HUES6 (cell line): ENCODE measurements around the gene GLIPR2.
"Not testable (repeated sequence)": the region's sequence is repeated elsewhere in the genome, so short reads cannot be mapped to it uniquely, and the experiment has no call there.

Experiments used
- H3K27ac ChIP-seq: 2 replicates; pipeline ENCODE4 v1.7.0; 2013; ENCODE audit warnings: low read depth, mild to moderate bottlenecking, low read length, inconsistent platforms
- H3K27me3 ChIP-seq: 2 replicates; pipeline ENCODE4 v1.6.1; 2013; ENCODE audit warnings: low read length; ENCODE audit not compliant: control insufficient read depth, insufficient read depth
- H3K36me3 ChIP-seq: 2 replicates; pipeline ENCODE4 v1.6.1; 2013; ENCODE audit warnings: low read length; ENCODE audit not compliant: control insufficient read depth, insufficient read depth
- H3K4me1 ChIP-seq: 2 replicates; pipeline ENCODE4 v1.6.1; 2013; ENCODE audit warnings: low read length; ENCODE audit not compliant: control insufficient read depth, insufficient read depth
- H3K4me3 ChIP-seq: 2 replicates; pipeline ENCODE4 v1.5.1; 2013; ENCODE audit warnings: low read depth, low read length
- H3K9ac ChIP-seq: one replicate; pipeline ENCODE4 v1.6.1; 2013; ENCODE audit warnings: mild to moderate bottlenecking, low read length
- H3K9me3 ChIP-seq: 2 replicates; pipeline ENCODE4 v1.6.1; 2013; ENCODE audit warnings: low read depth, low read length; ENCODE audit not compliant: control insufficient read depth, insufficient read depth

The GLIPR2 gene

GRCh38 chr9:36177571-36177970, 41.0 kb downstream of the GLIPR2 start:
- H3K4me3 ChIP-seq = no peak overlapping the region
- peaks cover 7% of the 10 kb centered on the region for H3K9me3 ChIP-seq
- no peak overlapping the region for H3K9ac ChIP-seq
- no peaks in the 10 kb centered on the region for H3K27me3 ChIP-seq
- H3K36me3 ChIP-seq = no peaks in the 10 kb centered on the region
- H3K27ac ChIP-seq = no peak overlapping the region
- H3K4me1 ChIP-seq = no peaks in the 10 kb centered on the region

- not testable (repeated sequence) for H3K27ac ChIP-seq, H3K36me3 ChIP-seq, H3K27me3 ChIP-seq, H3K9ac ChIP-seq, H3K4me1 ChIP-seq, H3K4me3 ChIP-seq, H3K9me3 ChIP-seq
Observed at GRCh38 chr9:36180243-36180642, 43.7 kb downstream of the GLIPR2 start.

DNA sequence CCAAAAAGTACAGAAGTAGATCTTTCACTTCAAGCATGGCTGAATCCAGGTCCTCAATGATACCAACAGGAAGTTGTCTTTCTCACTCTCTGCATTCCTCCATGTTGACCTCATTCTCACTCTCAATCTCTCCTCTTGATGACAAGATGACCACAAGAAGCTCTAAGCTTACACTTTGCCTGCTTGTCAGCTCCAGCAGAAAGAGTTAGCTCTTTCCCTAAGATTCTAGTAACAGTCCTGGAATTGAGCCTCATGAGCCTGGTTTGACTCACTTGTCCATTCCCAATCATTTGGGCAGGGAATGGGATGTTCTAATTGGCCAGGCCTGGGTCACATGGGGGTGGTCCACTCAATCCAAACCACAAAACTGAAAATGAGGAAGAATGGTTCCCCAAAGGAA, 50.9 kb downstream of the GLIPR2 start:
- H3K27ac ChIP-seq = no peak overlapping the region

GRCh38 chr9:36188212-36188611, 51.7 kb downstream of the GLIPR2 start:
- Histone ChIP-seq H3K36me3 (no peaks in the 10 kb centered on the region), H3K27ac (no peak overlapping the region), H3K4me1 (peaks cover 17% of the 10 kb centered on the region), H3K9me3 (no peaks in the 10 kb centered on the region), H3K27me3 (no peaks in the 10 kb centered on the region), H3K9ac (no peak overlapping the region), H3K4me3 (no peak overlapping the region)

More for the DNA sequence above, 50.9 kb downstream of the GLIPR2 start:
- H3K36me3 ChIP-seq = no peaks in the 10 kb centered on the region
- H3K4me3 ChIP-seq = no peak overlapping the region
- H3K9me3 ChIP-seq = no peaks in the 10 kb centered on the region
- no peak overlapping the region for H3K9ac ChIP-seq
- peaks cover 11% of the 10 kb centered on the region for H3K4me1 ChIP-seq
- H3K27me3 ChIP-seq = no peaks in the 10 kb centered on the region

- peak overlapping the region; percentile 24 for H3K9ac ChIP-seq
- H3K4me3 ChIP-seq = peak overlapping the region; percentile 75
- no peaks in the 10 kb centered on the region for H3K9me3 ChIP-seq
- peak overlapping the region; percentile 7; the same call in 1 of the 2 replicates for H3K27ac ChIP-seq
- H3K36me3 ChIP-seq = peaks cover 13% of the 10 kb centered on the region
- H3K4me1 ChIP-seq = peaks cover 17% of the 10 kb centered on the region
- H3K27me3 ChIP-seq = no peaks in the 10 kb centered on the region
Observed at GRCh38 chr9:36189976-36190375, 53.4 kb downstream of the GLIPR2 start.

GRCh38 chr9:36190388-36191289, 54.1 kb downstream of the GLIPR2 start, which contains the start of gene CLTA:
Gene CLTA, plus strand, starts transcription at chr9:36190921. Its CDS starts 136 bp downstream, at chr9:36191057.
- Histone ChIP-seq H3K4me3 (peak within 1 kb of the TSS; percentile 75), H3K9me3 (no peaks in the 10 kb centered on the region), H3K9ac (peak within 1 kb of the TSS; percentile 85), H3K27ac (peak within 1 kb of the TSS; percentile 82), H3K36me3 (peaks cover 18% of the 10 kb centered on the region), H3K27me3 (no peaks in the 10 kb centered on the region), H3K4me1 (peaks cover 17% of the 10 kb centered on the region)

DNA sequence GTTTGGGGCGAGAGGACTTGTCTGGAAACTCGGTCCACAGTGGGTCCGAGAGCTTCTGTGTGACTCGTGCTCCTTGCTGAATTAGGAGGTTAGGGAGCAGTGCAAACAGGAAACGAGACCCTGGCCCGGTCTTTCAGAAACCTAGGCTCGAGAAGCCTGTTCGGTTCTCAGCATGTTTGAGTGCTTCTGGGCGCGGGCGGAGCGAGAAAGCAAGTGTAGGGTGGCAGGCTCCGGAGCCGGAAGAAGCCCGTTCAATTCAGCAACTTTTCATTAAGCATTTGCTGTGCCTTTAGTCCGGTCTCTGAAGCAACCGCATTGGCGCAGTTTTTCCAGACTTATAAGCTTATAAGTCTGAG, 54.7 kb downstream of the GLIPR2 start:
- no peaks in the 10 kb centered on the region for H3K27me3 ChIP-seq
- peaks cover 17% of the 10 kb centered on the region for H3K4me1 ChIP-seq
- H3K27ac ChIP-seq = peak overlapping the region; percentile 82
- H3K4me3 ChIP-seq = peak overlapping the region; percentile 75
- peak overlapping the region; percentile 85 for H3K9ac ChIP-seq
- no peaks in the 10 kb centered on the region for H3K9me3 ChIP-seq
- peaks cover 18% of the 10 kb centered on the region for H3K36me3 ChIP-seq

DNA sequence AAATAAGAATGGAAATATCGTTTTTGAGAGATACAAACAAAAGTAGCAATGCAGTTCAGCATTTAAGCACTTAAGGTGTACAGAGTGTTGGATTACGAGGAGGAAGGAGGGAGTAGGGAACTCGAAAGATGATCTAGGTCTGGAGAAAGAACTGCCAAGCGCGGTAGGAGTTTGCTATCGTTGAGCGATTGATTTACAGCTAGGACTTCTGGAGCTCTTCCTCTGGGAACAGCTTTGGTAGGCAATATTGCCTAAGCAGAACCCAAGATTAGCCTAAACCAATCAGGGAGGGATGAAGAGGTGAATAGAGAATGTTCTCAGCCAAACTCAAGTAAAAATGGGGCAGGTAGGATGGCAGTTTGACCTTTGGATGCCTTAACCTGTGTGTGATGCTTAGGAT, 55.2 kb downstream of the GLIPR2 start:
- Histone ChIP-seq H3K4me1 (peaks cover 17% of the 10 kb centered on the region), H3K27ac (peak overlapping the region; percentile 82; the same call in 1 of the 2 replicates), H3K36me3 (peaks cover 21% of the 10 kb centered on the region), H3K9ac (peak overlapping the region; percentile 85), H3K9me3 (no peaks in the 10 kb centered on the region), H3K27me3 (no peaks in the 10 kb centered on the region), H3K4me3 (peak overlapping the region; percentile 75)

DNA sequence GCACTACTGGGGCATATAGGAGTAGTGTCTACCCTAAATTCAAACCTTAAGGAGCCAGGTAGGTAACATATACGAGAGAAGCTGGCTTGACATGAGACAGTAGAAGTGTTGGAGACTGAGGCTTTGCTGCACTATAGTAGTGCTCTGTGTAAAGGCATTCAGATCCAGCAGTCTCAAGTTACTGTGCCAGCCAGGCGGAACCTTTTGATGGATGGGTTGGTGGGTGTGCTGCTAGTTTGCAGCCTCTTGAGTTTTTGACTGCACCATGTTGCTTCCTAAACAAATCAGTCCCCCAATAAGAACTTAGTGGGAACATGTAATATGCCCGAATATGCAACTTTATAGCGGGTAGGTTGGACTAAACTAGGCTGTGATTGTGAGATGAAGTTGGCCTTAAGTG, 55.7 kb downstream of the GLIPR2 start:
- Histone ChIP-seq H3K27ac (no peak overlapping the region), H3K36me3 (peaks cover 27% of the 10 kb centered on the region), H3K4me1 (peaks cover 17% of the 10 kb centered on the region), H3K27me3 (no peaks in the 10 kb centered on the region), H3K4me3 (peak overlapping the region; percentile 75), H3K9me3 (no peaks in the 10 kb centered on the region), H3K9ac (peak overlapping the region; percentile 85)

DNA sequence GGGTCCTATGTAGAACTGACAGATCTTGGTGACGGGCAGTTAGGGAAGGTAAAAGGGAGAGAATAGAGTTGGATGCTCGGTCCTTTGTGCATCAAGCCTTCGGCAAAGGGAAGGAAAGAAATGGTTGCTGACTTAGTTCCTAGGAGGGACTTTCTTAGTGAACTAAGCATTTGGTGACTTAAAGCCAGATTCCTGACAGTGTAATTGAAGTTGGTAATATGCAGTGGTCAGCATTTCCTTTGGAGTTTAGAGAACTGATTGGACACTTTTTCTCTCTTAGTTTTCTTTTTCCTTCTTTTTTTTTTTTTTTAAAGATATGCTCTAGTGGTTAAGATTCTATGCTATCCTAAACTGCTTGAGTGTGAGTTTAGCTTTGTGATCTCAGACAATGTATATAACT, 56.5 kb downstream of the GLIPR2 start:
- no peak overlapping the region for H3K27ac ChIP-seq
- H3K9ac ChIP-seq = no peak overlapping the region
- no peaks in the 10 kb centered on the region for H3K27me3 ChIP-seq
- peaks cover 17% of the 10 kb centered on the region for H3K4me1 ChIP-seq
- H3K4me3 ChIP-seq = peak overlapping the region; percentile 75
- peaks cover 35% of the 10 kb centered on the region for H3K36me3 ChIP-seq
- no peaks in the 10 kb centered on the region for H3K9me3 ChIP-seq

GRCh38 chr9:36194326-36195000, 57.9 kb downstream of the GLIPR2 start:
- H3K9me3 ChIP-seq = no peaks in the 10 kb centered on the region
- no peak overlapping the region for H3K4me3 ChIP-seq
- no peak overlapping the region for H3K27ac ChIP-seq
- H3K4me1 ChIP-seq = peaks cover 17% of the 10 kb centered on the region
- no peak overlapping the region for H3K9ac ChIP-seq
- H3K36me3 ChIP-seq = peaks cover 44% of the 10 kb centered on the region
- no peaks in the 10 kb centered on the region for H3K27me3 ChIP-seq
